ENCODE data around the gene IFNA8.
"Not testable (repeated sequence)": the region's sequence is repeated elsewhere in the genome, so short reads cannot be mapped to it uniquely, and the experiment has no call there.

The IFNA8 gene

GRCh38 chr9:21449312-21449711, 40.4 kb downstream of the IFNA8 start:
- peaks cover 49% of the 10 kb centered on the region for H3K27me3 Mint-ChIP-seq (ENCODE audit: low read depth)
- not testable (repeated sequence) for H3K4me1 Mint-ChIP-seq (ENCODE audit: low read depth); H3K4me3 Mint-ChIP-seq; H3K36me3 Mint-ChIP-seq (ENCODE audit: low read depth); H3K27ac Mint-ChIP-seq; H3K9me3 Mint-ChIP-seq

GRCh38 chr9:21450733-21451394, 41.9 kb downstream of the IFNA8 start:
- Mint-ChIP-seq H3K4me3 (no peak overlapping the region), H3K36me3 (ENCODE audit: low read depth) (no peaks in the 10 kb centered on the region), H3K27ac (no peak overlapping the region)

GRCh38 chr9:21452681-21453080, 43.8 kb downstream of the IFNA8 start:
- Mint-ChIP-seq H3K4me1 (ENCODE audit: low read depth) (no peaks in the 10 kb centered on the region), H3K36me3 (ENCODE audit: low read depth) (no peaks in the 10 kb centered on the region), H3K27ac (no peak overlapping the region), H3K27me3 (ENCODE audit: low read depth) (peaks cover 55% of the 10 kb centered on the region), H3K4me3 (no peak overlapping the region), H3K9me3 (no peaks in the 10 kb centered on the region)

More at GRCh38 chr9:21450733-21451394, 41.9 kb downstream of the IFNA8 start:
- no peaks in the 10 kb centered on the region for H3K9me3 Mint-ChIP-seq
- H3K27me3 Mint-ChIP-seq (ENCODE audit: low read depth) = peaks cover 53% of the 10 kb centered on the region
- no peaks in the 10 kb centered on the region for H3K4me1 Mint-ChIP-seq (ENCODE audit: low read depth)

- Mint-ChIP-seq H3K27ac (no peak overlapping the region), H3K9me3 (no peaks in the 10 kb centered on the region), H3K4me3 (no peak overlapping the region), H3K36me3 (ENCODE audit: low read depth) (no peaks in the 10 kb centered on the region), H3K4me1 (ENCODE audit: low read depth) (no peaks in the 10 kb centered on the region), H3K27me3 (ENCODE audit: low read depth) (peaks cover 54% of the 10 kb centered on the region)
Measured at GRCh38 chr9:21454149-21454548, 45.2 kb downstream of the IFNA8 start.

- H3K27ac Mint-ChIP-seq = no peak overlapping the region
- no peaks in the 10 kb centered on the region for H3K9me3 Mint-ChIP-seq
- H3K27me3 Mint-ChIP-seq (ENCODE audit: low read depth) = peaks cover 53% of the 10 kb centered on the region
- no peaks in the 10 kb centered on the region for H3K4me1 Mint-ChIP-seq (ENCODE audit: low read depth)
- no peak overlapping the region for H3K4me3 Mint-ChIP-seq
- H3K36me3 Mint-ChIP-seq (ENCODE audit: low read depth) = no peaks in the 10 kb centered on the region
Measured at GRCh38 chr9:21455320-21455719, 46.4 kb downstream of the IFNA8 start.

All from T-helper 1 cell treated with Interleukin-12 subunit alpha and Interleukin-12 subunit beta and Interleukin-4 antibody, amounts not matched to agents 30 μg/mL and 1 μg/mL, for 36 hours (primary cell).